ENCODE measurements around the gene MTERF4.

MTERF4 gene

GRCh38 chr2:241133436-241133820, 31.3 kb upstream of the MTERF4 start:
- no peak for DNase-seq

- DNase-seq: no peak
These were observed 30.7 kb upstream of the MTERF4 start for GRCh38 chr2:241132538-241133435.

GRCh38 chr2:241131531-241131930, 29.4 kb upstream of the MTERF4 start:
- DNase-seq: no peak

- no peak for DNase-seq
These were observed 28.2 kb upstream of the MTERF4 start for GRCh38 chr2:241130316-241130715.

- DNase-seq: no peak
These were observed 27.2 kb upstream of the MTERF4 start for GRCh38 chr2:241129086-241129871.

GRCh38 chr2:241128266-241128665, 26.2 kb upstream of the MTERF4 start:
- DNase-seq: no peak

- DNase-seq: no peak
These were observed 24.7 kb upstream of the MTERF4 start for GRCh38 chr2:241126771-241127202.

- DNase-seq: no peak
These were observed 24.1 kb upstream of the MTERF4 start for GRCh38 chr2:241126201-241126611.

- no peak for DNase-seq
These were observed 23.5 kb upstream of the MTERF4 start for GRCh38 chr2:241125626-241126025.

GRCh38 chr2:241123816-241124536, 21.9 kb upstream of the MTERF4 start:
- DNase-seq: peak; percentile 53

- no peak for DNase-seq
These were observed 20.4 kb upstream of the MTERF4 start for GRCh38 chr2:241122376-241123002.

- DNase-seq: no peak
These were observed 18.9 kb upstream of the MTERF4 start for GRCh38 chr2:241121008-241121407.

- DNase-seq: no peak
These were observed 18.4 kb upstream of the MTERF4 start for GRCh38 chr2:241120440-241120839.

- DNase-seq: no peak
These were observed 16.8 kb upstream of the MTERF4 start for GRCh38 chr2:241118737-241119505.

GRCh38 chr2:241116606-241117560, 14.8 kb upstream of the MTERF4 start:
- DNase-seq: no peak

- DNase-seq: no peak
These were observed 13.3 kb upstream of the MTERF4 start for GRCh38 chr2:241115361-241115760.

GRCh38 chr2:241114836-241115235, 12.7 kb upstream of the MTERF4 start:
- no peak for DNase-seq

GRCh38 chr2:241112592-241112991, 10.5 kb upstream of the MTERF4 start:
- no peak for DNase-seq

GRCh38 chr2:241112046-241112445, 10.0 kb upstream of the MTERF4 start:
- no peak for DNase-seq

- DNase-seq: no peak
These were observed 9.3 kb upstream of the MTERF4 start for GRCh38 chr2:241111440-241111805.

Data from activated CD4-positive, alpha-beta T cell treated with anti-CD3 and anti-CD28 coated beads, Interleukin-2, amount 50 U/mL, for 1 hour (primary cell).